Measurements from ENCODE around the gene SRPK3. TPM values are rescaled to one million over a fixed set of nuclear protein-coding genes. Genes with fewer than 3 reads are reported as not detected.
A peak's percentile ranks its signal among the peaks of the same experiment; 100 is the strongest.

The SRPK3 gene
- total RNA-seq, 1 donor from 2014 or later, result 0.50 TPM

DNA sequence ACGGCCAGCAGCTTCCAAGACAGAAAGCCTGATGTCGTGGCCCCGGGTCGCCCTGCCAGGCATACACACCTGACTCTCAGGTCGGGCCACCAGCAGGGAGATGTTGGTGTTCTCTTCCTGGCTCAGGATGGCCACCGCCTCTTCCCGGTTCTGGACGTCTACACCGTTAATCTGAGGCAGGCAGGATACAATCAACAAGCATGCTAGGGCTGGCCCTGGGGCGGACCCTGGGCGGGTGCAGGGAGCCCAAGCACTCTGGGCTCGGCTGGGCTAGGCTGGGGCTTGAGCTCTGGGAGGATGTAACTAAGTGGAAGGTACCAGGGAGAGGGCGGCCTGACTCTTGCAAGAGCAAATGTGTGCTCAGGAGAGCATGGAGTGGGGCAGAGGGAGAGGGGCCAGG lies 24.6 kb downstream of the SRPK3 start:
- DNase-seq (ENCODE audit: low spot score), result no peak
- no peak overlapping the region for H3K27ac Mint-ChIP-seq (ENCODE audit: unreplicated experiment)
- no peak overlapping the region for H3K4me3 Mint-ChIP-seq (ENCODE audit: unreplicated experiment)
- H3K4me1 Mint-ChIP-seq (ENCODE audit: low read depth), result no peaks in the 10 kb centered on the region
- TF ChIP-seq, protein P1, sequence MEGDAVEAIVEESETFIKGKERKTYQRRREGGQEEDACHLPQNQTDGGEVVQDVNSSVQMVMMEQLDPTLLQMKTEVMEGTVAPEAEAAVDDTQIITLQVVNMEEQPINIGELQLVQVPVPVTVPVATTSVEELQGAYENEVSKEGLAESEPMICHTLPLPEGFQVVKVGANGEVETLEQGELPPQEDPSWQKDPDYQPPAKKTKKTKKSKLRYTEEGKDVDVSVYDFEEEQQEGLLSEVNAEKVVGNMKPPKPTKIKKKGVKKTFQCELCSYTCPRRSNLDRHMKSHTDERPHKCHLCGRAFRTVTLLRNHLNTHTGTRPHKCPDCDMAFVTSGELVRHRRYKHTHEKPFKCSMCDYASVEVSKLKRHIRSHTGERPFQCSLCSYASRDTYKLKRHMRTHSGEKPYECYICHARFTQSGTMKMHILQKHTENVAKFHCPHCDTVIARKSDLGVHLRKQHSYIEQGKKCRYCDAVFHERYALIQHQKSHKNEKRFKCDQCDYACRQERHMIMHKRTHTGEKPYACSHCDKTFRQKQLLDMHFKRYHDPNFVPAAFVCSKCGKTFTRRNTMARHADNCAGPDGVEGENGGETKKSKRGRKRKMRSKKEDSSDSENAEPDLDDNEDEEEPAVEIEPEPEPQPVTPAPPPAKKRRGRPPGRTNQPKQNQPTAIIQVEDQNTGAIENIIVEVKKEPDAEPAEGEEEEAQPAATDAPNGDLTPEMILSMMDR (IDR thresholded peaks at IDR 0.05), result no peak
- H3K36me3 Mint-ChIP-seq (ENCODE audit: low read depth), result peaks cover 2% of the 10 kb centered on the region
- no peaks in the 10 kb centered on the region for H3K27me3 Mint-ChIP-seq (ENCODE audit: low read depth)
- peaks cover 7% of the 10 kb centered on the region for H3K9me3 Mint-ChIP-seq (ENCODE audit: low read depth)

DNA sequence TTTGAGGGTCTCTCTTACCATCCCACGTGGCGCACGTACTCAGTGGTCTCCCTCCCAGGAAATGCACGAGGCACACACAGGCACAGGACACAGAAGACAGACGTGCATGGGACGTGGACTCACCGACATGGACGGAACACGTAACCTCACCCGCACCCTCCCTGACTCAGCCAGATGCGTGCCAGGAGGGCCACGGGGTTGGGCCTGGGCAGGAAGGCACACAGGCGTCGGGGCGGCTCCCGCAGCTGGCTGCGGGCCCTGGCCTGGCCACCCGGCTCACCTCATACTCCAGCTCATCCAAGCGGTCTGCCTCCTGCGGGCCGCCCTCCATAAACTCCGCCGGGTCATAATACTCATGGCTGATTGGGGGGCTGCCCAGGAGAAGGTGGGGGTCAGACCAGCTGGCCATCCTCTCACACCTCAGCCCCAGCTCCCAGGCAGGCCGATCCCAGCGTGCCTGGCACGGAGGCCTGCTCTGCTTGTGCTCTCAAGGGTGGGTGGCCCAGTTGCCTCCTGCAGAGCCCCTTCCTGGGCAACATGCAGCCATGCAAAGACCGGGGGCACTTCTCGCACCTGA lies 26.2 kb downstream of the SRPK3 start:
- Mint-ChIP-seq H3K27me3 (ENCODE audit: low read depth) (no peaks in the 10 kb centered on the region), H3K36me3 (ENCODE audit: low read depth) (peaks cover 2% of the 10 kb centered on the region), H3K4me1 (ENCODE audit: low read depth) (no peaks in the 10 kb centered on the region), H3K9me3 (ENCODE audit: low read depth) (peaks cover 11% of the 10 kb centered on the region), H3K4me3 (ENCODE audit: unreplicated experiment) (no peak overlapping the region), H3K27ac (ENCODE audit: unreplicated experiment) (no peak overlapping the region)
- TF ChIP-seq, protein P1 (IDR thresholded peaks at IDR 0.05), result no peak
- no peak for DNase-seq (ENCODE audit: low spot score)

DNA sequence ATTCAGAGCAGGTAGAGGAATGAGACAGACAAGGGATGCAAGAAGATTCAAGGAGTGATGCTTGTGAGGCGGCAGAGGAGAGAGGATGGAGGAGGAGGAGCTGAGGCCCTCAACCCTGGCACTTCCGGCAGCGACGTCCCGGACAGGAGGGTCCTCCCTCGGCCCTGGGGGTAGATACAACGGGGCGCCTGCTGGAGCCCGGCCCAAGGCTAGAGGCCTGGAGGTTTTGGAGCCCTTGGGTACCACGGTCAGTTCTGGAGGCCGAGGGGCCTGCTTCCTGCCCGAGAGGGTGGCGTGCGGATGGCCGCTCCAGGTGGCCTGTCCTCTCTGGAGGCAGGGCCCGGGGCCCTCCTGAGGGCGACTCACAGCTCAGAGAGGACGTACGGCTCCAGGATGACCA lies 27.1 kb downstream of the SRPK3 start:
- TF ChIP-seq, protein P1 (IDR thresholded peaks at IDR 0.05), result no peak
- Mint-ChIP-seq H3K9me3 (ENCODE audit: low read depth) (peaks cover 11% of the 10 kb centered on the region), H3K4me1 (ENCODE audit: low read depth) (no peaks in the 10 kb centered on the region), H3K27ac (ENCODE audit: unreplicated experiment) (no peak overlapping the region), H3K4me3 (ENCODE audit: unreplicated experiment) (no peak overlapping the region), H3K27me3 (ENCODE audit: low read depth) (no peaks in the 10 kb centered on the region), H3K36me3 (ENCODE audit: low read depth) (peaks cover 2% of the 10 kb centered on the region)
- no peak for DNase-seq (ENCODE audit: low spot score)

- Mint-ChIP-seq H3K4me1 (ENCODE audit: low read depth) (no peaks in the 10 kb centered on the region), H3K27me3 (ENCODE audit: low read depth) (no peaks in the 10 kb centered on the region), H3K9me3 (ENCODE audit: low read depth) (peaks cover 13% of the 10 kb centered on the region), H3K36me3 (ENCODE audit: low read depth) (peaks cover 2% of the 10 kb centered on the region), H3K4me3 (ENCODE audit: unreplicated experiment) (no peak overlapping the region), H3K27ac (ENCODE audit: unreplicated experiment) (no peak overlapping the region)
- TF ChIP-seq, protein P1 (IDR thresholded peaks at IDR 0.05), result no peak
- no peak for DNase-seq (ENCODE audit: low spot score)
Measured at GRCh38 chrX:153812220-153812619, 31.4 kb downstream of the SRPK3 start.

DNA sequence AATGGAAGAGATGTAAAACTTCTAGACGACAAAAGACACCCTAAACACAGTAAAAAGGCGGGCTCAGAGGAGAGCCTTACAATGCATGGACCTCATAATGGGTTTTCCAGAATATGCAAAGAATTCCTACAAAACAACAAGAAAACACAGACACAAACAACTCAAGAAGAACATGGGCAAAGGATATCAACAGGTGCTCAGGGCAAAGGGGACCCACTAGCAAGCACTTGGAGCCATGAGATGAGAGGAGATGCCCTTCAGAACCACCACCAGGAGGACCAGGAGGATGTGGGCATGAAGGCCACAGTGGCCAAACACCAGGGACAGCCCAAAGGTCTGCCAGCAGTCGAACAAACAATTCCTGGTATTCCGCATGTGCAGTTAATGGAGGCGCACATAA lies 32.3 kb downstream of the SRPK3 start:
- Mint-ChIP-seq H3K4me1 (ENCODE audit: low read depth) (no peaks in the 10 kb centered on the region), H3K9me3 (ENCODE audit: low read depth) (peaks cover 10% of the 10 kb centered on the region)

More for the DNA sequence above, 32.3 kb downstream of the SRPK3 start:
- Mint-ChIP-seq H3K4me3 (ENCODE audit: unreplicated experiment) (no peak overlapping the region), H3K27me3 (ENCODE audit: low read depth) (no peaks in the 10 kb centered on the region), H3K27ac (ENCODE audit: unreplicated experiment) (no peak overlapping the region), H3K36me3 (ENCODE audit: low read depth) (no peaks in the 10 kb centered on the region)
- DNase-seq (ENCODE audit: low spot score), result peak; percentile 54
- TF ChIP-seq, protein P1 (IDR thresholded peaks at IDR 0.05), result no peak
